Body of pancreas (tissue), 4 donors: ENCODE measurements around the gene HIBCH. TPM values are rescaled to one million over a fixed set of nuclear protein-coding genes. Genes with fewer than 3 reads are reported as not detected.
"Not testable (repeated sequence)": the region's sequence is repeated elsewhere in the genome, so short reads cannot be mapped to it uniquely, and the experiment has no call there.

Experiments
- ATAC-seq: fragments of 150-250 bp; one replicate; pipeline ENCODE4 v1.9.1; 2016
- DNase-seq, 4 donors: peaks; one replicate each; pipeline ENCODE4 v3.0.0-alpha.2; 2019
- H3K27ac ChIP-seq, 4 donors: fragments of 200-600 bp; sonication (generic); 1 replicate in 3 of 4; 2 replicates in 1 of 4; pipeline versions ENCODE4 v1.5.1 to v1.6.1; 2016 to 2019; ENCODE audit warnings: mild to moderate bottlenecking in 1 of 4, mixed read lengths in 1 of 4, moderate library complexity in 1 of 4
- H3K27me3 ChIP-seq, 2 donors: fragments of 200-600 bp; sonication (generic); one replicate each; pipeline ENCODE4 v1.6.0; 2016; ENCODE audit warnings: mild to moderate bottlenecking in 1 of 2
- H3K36me3 ChIP-seq, 2 donors: fragments of 200-600 bp; sonication (generic); replicated peaks in 1 of 2; 2 replicates each; pipeline ENCODE4 v1.5.1; 2016; ENCODE audit warnings: low read depth in 2 of 2; ENCODE audit not compliant: insufficient read depth in 1 of 2
- H3K4me1 ChIP-seq: fragments of 200-600 bp; sonication (generic); one replicate; pipeline ENCODE4 v1.6.0; 2016
- H3K4me3 ChIP-seq, 2 donors: fragments of 200-600 bp; sonication (generic); 1 replicate in 1 of 2; 2 replicates in 1 of 2; pipeline ENCODE4 v1.5.1; 2016 to 2019
- H3K9me3 ChIP-seq, 3 donors: fragments of 200-600 bp; sonication (generic); 1 replicate in 2 of 3; 2 replicates in 1 of 3; pipeline ENCODE4 v1.5.1; 2016
- CTCF ChIP-seq, 7 experiments: fragments of 450-650 bp in 4 of 7; fragments of 200-600 bp in 3 of 7; sonication (generic) in 3 of 7; IDR thresholded peaks; one replicate each; pipeline ENCODE4 v1.5.1; 2016 to 2019; ENCODE audit warnings: antibody characterized with exemption in 7 of 7
- POLR2A ChIP-seq, 3 donors: fragments of 450-650 bp; IDR thresholded peaks; one replicate each; pipeline ENCODE4 v1.6.1; 2016; ENCODE audit warnings: antibody characterized with exemption in 3 of 3, mild to moderate bottlenecking in 2 of 3
- WGBS, 2 donors: methylation state at CpG; one replicate each; pipeline ENCODE4 v1.1.5; 2017; 5-methylcytosine and 5-hydroxymethylcytosine counted together
- intact Hi-C: fragments of 100-400 bp; cut with DNase I; formaldehyde crosslinking; loops from one replicate; pipeline ENCODE4 v1.15.1; 2023
- total RNA-seq, 2 donors: library from RNA; depleted of rRNA; stranded (reverse); fragments of >200 nt; gene quantifications; one replicate each; pipeline ENCODE4 v1.1.0, GENCODE V29; 2016

The HIBCH gene
- total RNA-seq, 2 donors from 2014 or later: 19.4 to 21.3 TPM

GRCh38 chr2:190339394-190339793 lies 19.8 kb upstream of the HIBCH start:
- H3K4me1 ChIP-seq: peaks cover 34% of the 10 kb centered on the region
- H3K27me3 ChIP-seq: no peaks in the 10 kb centered on the region
- H3K9me3 ChIP-seq: no peaks in the 10 kb centered on the region
- ATAC-seq (no peak), DNase-seq (no peak)
- intact Hi-C loops: no loop called here
- H3K27ac ChIP-seq: peak overlapping the region in 2 of 4 donors; percentile 12 to 21
- TF ChIP-seq CTCF (IDR thresholded peaks at IDR 0.05): no peak
- no peak for TF ChIP-seq POLR2A (IDR thresholded peaks at IDR 0.05)
- no peaks in the 10 kb centered on the region for H3K36me3 ChIP-seq
- no peak overlapping the region for H3K4me3 ChIP-seq
- WGBS, 2 donors: 41 to 46% methylated on average over 1 of the region's 1 CpG

GRCh38 chr2:190338453-190338852 lies 18.8 kb upstream of the HIBCH start:
- no peak for TF ChIP-seq POLR2A (IDR thresholded peaks at IDR 0.05)
- TF ChIP-seq CTCF (IDR thresholded peaks at IDR 0.05): peak in 3 of 7 experiments; percentile 5 to 16 (median 13)
- intact Hi-C loops: no loop called here
- Histone ChIP-seq H3K4me3 (no peak overlapping the region), H3K36me3 (no peaks in the 10 kb centered on the region), H3K27ac (peak overlapping the region in 2 of 4 donors; percentile 9 to 21), H3K4me1 (peaks cover 41% of the 10 kb centered on the region), H3K9me3 (no peaks in the 10 kb centered on the region), H3K27me3 (no peaks in the 10 kb centered on the region)
- ATAC-seq: no peak
- WGBS, 2 donors: 43 to 50% methylated on average over 1 of the region's 1 CpG
- DNase-seq: no peak

GRCh38 chr2:190336420-190336819 lies 16.8 kb upstream of the HIBCH start:
- no peak for DNase-seq
- H3K4me1 ChIP-seq: peaks cover 34% of the 10 kb centered on the region
- 96 to 97% methylated on average over 2 of the region's 2 CpGs for WGBS, 2 donors
- intact Hi-C loops: no loop called here
- H3K4me3 ChIP-seq: no peak overlapping the region
- H3K36me3 ChIP-seq: no peaks in the 10 kb centered on the region
- H3K9me3 ChIP-seq: no peaks in the 10 kb centered on the region
- no peak for ATAC-seq
- H3K27me3 ChIP-seq: no peaks in the 10 kb centered on the region
- TF ChIP-seq CTCF (IDR thresholded peaks at IDR 0.05): no peak
- TF ChIP-seq POLR2A (IDR thresholded peaks at IDR 0.05): no peak
- H3K27ac ChIP-seq: no peak overlapping the region

GRCh38 chr2:190335584-190335983 lies 16.0 kb upstream of the HIBCH start:
- H3K27me3 ChIP-seq, DNase-seq, ATAC-seq, H3K36me3 ChIP-seq, intact Hi-C loops, H3K9me3 ChIP-seq, H3K4me3 ChIP-seq: not testable (repeated sequence)
- peaks cover 34% of the 10 kb centered on the region for H3K4me1 ChIP-seq
- 88 to 93% methylated on average over 4 of the region's 4 CpGs for WGBS, 2 donors
- H3K27ac ChIP-seq: peak overlapping the region; percentile 37 to 85 (median 60)

GRCh38 chr2:190335225-190335559 lies 15.6 kb upstream of the HIBCH start:
- ATAC-seq (peak; percentile 74), DNase-seq (no peak)
- TF ChIP-seq POLR2A (IDR thresholded peaks at IDR 0.05): no peak
- no peak for TF ChIP-seq CTCF (IDR thresholded peaks at IDR 0.05)
- Histone ChIP-seq H3K27me3 (no peaks in the 10 kb centered on the region), H3K4me1 (peaks cover 30% of the 10 kb centered on the region), H3K4me3 (no peak overlapping the region), H3K9me3 (no peaks in the 10 kb centered on the region), H3K36me3 (no peaks in the 10 kb centered on the region), H3K27ac (peak overlapping the region; percentile 37 to 85 (median 60))
- intact Hi-C loops: no loop called here
